Frontal cortex (tissue), 4 donors: Measurements from ENCODE around the gene EGR2. TPM values are rescaled to one million over a fixed set of nuclear protein-coding genes. Genes with fewer than 3 reads are reported as not detected.

Source experiments
- DNase-seq, 2 donors: peaks; one replicate each; pipeline ENCODE4 v3.0.0; 2012; ENCODE audit warnings: low spot score in 2 of 2
- FAIRE-seq: peaks from 2 replicates; lab custom pipeline; 2012; peaks lifted over from hg19 to GRCh38; lab: Jason Lieb, UNC
- total RNA-seq: library from RNA; depleted of rRNA; stranded (reverse); fragments of >200 nt; gene quantifications from one replicate; pipeline ENCODE4 v1.2.3, GENCODE V29; 2014
- donor health status: control.
- donor health status: control.
- donor health status: control.

The EGR2 gene
- total RNA-seq, 1 donor from 2014 or later, result 1.6 TPM

DNA sequence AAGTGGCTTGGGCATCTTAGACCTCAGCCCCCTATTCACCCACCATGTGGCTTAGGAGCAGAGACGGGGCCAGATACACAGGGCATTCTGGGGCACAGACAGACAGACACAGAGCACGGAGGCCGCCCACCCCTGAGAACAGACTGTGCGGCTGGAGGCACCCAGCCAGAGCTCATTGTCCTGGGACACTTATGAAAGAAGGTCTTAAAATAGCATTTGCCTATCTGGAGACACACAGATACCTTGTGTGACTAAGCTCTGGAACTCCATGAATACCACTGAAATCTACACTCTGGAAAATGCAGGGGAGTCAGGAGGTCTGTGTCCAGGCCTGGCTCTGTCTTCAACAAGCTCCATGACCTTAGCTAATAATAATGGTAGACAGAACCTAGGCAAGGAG is 53.0 kb downstream of the EGR2 start:
- no peak for DNase-seq
- no peak for FAIRE-seq

Other genes starting within 250 kb of the EGR2 start
- 42.4 TPM for gene ADO, start 11.6 kb downstream of the EGR2 start, total RNA-seq